NCI-H524 (cell line): ENCODE data around the gene STUM.

Experiments used
- DNase-seq, 2 experiments: peaks; one replicate each; lab custom pipeline; 2025; lab: John Stamatoyannopoulos, UW

The STUM gene

GRCh38 chr1:226652613-226653012 lies 104.0 kb downstream of the STUM start:
- no peak for DNase-seq

DNA sequence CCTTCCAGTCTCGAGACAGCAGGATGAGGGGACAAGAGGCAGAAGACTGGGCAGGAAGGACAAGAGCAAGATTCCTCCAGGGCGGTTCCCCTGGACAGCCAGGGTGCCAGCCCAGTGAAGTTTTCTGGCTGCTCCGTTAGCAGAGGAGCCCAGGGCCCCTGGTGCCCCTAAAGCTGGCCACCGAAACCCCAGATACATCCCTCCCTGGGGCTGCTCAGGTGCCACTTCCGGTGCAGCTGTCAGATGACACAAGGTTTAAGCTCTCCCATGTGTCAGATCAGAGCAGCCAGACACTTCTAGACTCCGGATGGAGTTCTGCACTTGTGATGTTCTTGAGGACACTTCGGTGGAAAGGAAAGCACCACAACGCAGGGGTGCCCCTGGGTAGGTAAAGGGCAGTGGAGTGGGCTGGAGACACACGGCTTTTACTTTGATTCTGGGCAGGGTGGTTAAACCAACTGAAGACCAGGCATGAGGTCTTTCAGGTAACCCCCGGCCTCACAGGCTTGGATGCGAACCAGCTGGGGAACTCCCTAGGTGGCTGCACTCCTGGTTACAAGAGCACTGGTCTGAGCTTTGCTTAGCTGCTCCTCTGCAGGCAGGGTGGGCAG lies 104.9 kb downstream of the STUM start:
- peak in 1 of 2 experiments; percentile 18 for DNase-seq

DNA sequence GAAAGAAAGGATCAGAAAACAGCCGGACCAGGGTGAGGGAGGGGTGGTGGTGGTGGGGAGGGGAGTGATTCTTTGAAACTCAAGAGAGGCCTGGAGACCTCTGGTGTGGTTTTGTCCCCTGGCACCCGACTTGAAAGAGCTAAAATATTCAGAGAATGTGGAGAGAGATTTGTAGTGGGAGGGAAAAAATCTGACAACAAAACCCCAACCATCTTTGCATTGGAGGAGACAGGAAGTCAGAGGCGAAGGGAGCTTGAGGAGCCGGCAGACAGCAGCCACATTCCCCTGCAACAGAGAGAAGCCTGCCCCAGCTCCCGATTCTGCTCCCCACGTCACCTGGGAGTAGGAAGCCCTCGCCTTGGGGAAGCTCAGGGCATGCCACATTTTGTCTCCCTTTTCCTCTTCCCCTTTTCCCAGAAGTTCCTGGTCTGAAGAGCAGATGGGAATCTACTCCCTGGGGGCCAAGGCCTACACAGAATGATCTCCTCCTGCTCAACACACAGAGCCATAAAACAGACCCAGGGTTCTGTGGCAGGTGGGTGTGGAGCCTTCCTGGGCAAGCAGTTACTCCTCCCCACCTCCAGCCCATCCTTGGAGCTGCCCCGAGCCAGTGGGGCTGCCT lies 105.6 kb downstream of the STUM start:
- DNase-seq, result peak in 1 of 2 experiments; percentile 61

DNA sequence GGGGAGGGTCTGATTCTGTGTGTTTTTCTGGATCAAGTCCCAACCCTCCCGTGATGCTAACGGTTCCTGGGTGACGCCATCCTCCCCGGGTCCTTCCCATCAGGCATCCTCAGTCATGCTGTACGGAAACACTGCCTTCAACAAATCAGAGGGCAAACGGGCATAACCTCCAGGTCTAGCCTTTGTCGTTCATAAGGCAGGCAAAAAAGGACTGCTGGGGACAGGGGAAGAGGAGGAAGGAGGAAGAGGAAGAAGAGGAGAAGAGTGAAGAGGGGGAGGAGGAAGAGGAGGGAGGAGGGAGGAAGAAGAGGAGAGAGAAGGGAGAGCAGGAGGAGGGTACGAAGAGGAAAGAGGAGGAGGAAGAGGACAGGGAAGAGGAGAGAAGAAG lies 106.1 kb downstream of the STUM start:
- DNase-seq, result no peak

GRCh38 chr1:226655251-226656163 lies 106.9 kb downstream of the STUM start:
- DNase-seq, result no peak

- peak; percentile 12 to 66 for DNase-seq
Measured at GRCh38 chr1:226656201-226656600, 107.6 kb downstream of the STUM start.

DNA sequence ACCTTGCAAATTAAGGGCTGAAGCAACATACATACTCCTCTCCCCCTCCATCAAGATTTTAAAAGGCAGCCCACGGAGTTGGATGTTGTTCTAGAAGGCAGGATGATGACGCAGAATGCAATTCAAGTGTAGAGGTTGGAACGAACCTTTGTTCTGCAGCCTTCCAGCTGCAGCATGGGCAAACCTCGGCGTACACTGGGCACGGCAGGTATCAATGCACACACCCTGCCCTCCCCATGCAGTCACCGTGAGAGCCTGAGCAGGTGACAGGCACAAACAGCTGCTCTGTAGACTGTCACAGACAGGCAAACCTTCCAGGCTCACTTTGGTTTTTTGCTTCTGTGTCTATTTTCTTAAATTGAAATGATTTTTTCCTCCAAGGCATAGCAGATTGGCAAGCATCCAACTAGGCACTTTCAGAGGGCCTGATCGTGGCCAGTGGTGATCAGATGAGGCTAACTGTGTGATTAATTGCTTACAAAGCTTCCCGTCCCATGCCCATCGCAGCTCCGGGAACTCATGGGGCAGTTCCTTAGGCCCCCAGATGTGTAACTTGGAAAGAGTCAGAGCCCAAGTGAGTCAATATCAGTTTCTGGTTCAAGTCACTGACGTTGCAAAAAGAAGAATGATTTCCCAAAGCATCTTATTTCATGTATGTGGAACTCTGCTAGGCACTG lies 108.2 kb downstream of the STUM start:
- no peak for DNase-seq

DNA sequence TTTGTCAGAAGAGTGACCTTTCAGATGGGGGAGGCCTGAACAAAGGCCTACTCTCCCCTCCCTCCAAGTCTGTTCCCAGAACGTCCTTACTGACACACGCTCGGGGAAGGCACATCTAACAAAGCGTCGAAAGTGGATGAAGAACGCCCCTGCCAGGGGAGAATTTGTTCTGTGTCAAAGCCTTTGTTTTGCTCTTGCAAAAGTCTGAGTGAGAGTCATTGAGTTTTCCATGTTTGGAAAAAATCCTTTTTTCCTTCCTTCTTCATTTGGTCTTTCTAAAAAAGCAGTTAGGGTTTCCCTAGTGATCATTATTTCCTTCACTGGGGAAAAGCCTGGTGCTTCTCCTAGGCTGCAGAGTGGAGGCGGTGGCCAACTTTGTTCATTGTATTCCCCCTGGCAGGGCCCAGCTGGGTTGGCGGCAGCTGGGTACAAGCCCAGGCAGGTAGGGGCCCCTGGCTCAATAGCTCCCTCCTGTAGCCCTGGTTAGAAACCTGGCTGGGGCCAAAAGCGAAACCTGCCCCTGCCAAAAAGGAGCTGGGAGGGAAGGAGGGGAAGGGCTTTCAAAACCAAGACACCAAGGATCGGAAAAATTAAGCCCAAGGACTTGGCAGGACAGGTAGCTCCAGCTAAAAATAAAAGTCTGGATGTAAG lies 109.5 kb downstream of the STUM start:
- peak in 1 of 2 experiments; percentile 19 for DNase-seq

DNA sequence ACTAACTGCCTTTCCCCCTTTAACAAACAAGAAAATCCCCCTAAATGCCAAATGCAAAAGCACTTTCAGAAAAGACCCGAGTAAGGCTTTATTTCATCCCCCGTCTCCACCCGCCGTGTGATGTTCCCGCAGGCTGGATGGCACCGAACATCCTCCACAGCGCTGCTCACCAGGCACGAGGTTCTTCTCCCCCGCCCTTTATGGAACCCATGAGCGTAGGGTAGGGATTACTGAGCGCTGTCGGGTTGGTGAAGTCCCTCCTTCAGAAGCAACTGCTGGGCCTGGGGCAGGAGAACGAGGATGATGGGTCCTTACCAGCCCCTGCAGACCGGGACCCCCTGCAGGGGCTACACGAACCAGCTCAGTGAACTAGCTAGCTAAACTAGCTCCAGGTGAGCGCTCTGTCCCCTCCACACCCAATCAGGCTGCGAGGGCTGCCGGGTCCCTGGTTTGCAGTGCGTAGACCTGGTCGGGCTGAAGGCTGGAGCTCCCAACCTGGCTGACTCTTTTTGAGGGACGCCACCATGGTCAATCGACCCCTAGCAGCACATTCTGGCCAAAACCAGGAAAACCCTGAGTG lies 110.1 kb downstream of the STUM start:
- DNase-seq, result no peak
